Panc1 (cell line): ENCODE data around the gene CNGA4. TPM values are rescaled to one million over a fixed set of nuclear protein-coding genes. Genes with fewer than 3 reads are reported as not detected.

Experiments
- ATAC-seq: fragments of 200-7000 bp; cut with Tn5 transposase; 2 replicates; pipeline ENCODE4 v1.9.1; 2020; ENCODE audit warnings: mild to moderate bottlenecking, moderate library complexity
- BruUV-seq: library from RNA; stranded (reverse); fragments of 400-500 nt; replicated peaks from 2 replicates; lab custom pipeline; 2021; lab: Mats Ljungman, UMichigan
- CTCF ChIA-PET: fragments of 300-600 bp; sonication (Branson Sonifier 250); formaldehyde crosslinking; loops from one replicate; lab custom pipeline; 2022; ENCODE audit warnings: antibody characterized with exemption; lab: Charles Lee
- POLR2A ChIA-PET: fragments of 300-600 bp; sonication (Branson Sonifier 250); formaldehyde crosslinking; loops from one replicate; lab custom pipeline; 2022; ENCODE audit warnings: antibody characterized with exemption; lab: Charles Lee
- DNase-seq: peaks from one replicate; pipeline ENCODE4 v3.0.0-alpha.2; 2010; ENCODE audit warnings: low read depth, low spot score
- H3K27ac ChIP-seq: 2 replicates; pipeline ENCODE4 v1.5.1; 2011; ENCODE audit warnings: mild to moderate bottlenecking, low read length, inconsistent platforms
- H3K27me3 ChIP-seq: fragments of 200-500 bp; sonication (Bioruptor generic); 2 replicates; pipeline ENCODE4 v1.6.0; 2014; ENCODE audit warnings: low read length, inconsistent platforms; ENCODE audit not compliant: control insufficient read depth, insufficient read depth
- H3K36me3 ChIP-seq: fragments of 200-500 bp; sonication (Bioruptor generic); 2 replicates; pipeline ENCODE4 v1.5.1; 2014; ENCODE audit warnings: inconsistent platforms, mild to moderate bottlenecking, low read length, moderate library complexity; ENCODE audit not compliant: control insufficient read depth, insufficient read depth
- H3K4me1 ChIP-seq: 2 replicates; pipeline ENCODE4 v1.5.1; 2011; ENCODE audit warnings: inconsistent platforms, mild to moderate bottlenecking, low read length, moderate library complexity; ENCODE audit not compliant: control insufficient read depth, insufficient read depth
- H3K4me3 ChIP-seq, 2 experiments: 2 replicates each; pipeline ENCODE4 v1.5.1; 2011 to 2012; ENCODE audit warnings: low read depth in 2 of 2, low read length in 2 of 2, mild to moderate bottlenecking in 2 of 2, inconsistent platforms in 1 of 2, moderate library complexity in 1 of 2
- H3K9me3 ChIP-seq: fragments of 200-500 bp; sonication (Bioruptor generic); 2 replicates; pipeline ENCODE4 v1.5.1; 2014; ENCODE audit warnings: low read depth, mild to moderate bottlenecking, inconsistent platforms, low read length, moderate library complexity; ENCODE audit not compliant: control insufficient read depth, insufficient read depth
- CTCF ChIP-seq: fragments of 450-650 bp; IDR thresholded peaks from 2 replicates; pipeline ENCODE4 v1.5.1; 2017; ENCODE audit warnings: mild to moderate bottlenecking
- POLR2AphosphoS5 ChIP-seq: IDR thresholded peaks from 2 replicates; pipeline ENCODE4 v1.6.1; 2012; ENCODE audit warnings: mild to moderate bottlenecking, low read depth, low read length, moderate library complexity
- REST ChIP-seq, 2 experiments: IDR thresholded peaks; 2 replicates each; pipeline ENCODE4 v1.6.1; 2011 to 2012; ENCODE audit warnings: low read depth in 2 of 2, control low read depth in 1 of 2, low read length in 1 of 2, mild to moderate bottlenecking in 1 of 2, moderate library complexity in 1 of 2; ENCODE audit not compliant: insufficient read depth in 1 of 2
- SIN3A ChIP-seq: IDR thresholded peaks from 2 replicates; pipeline ENCODE4 v1.6.1; 2012; ENCODE audit warnings: low read depth, mild to moderate bottlenecking, low read length, moderate library complexity, borderline replicate concordance; ENCODE audit not compliant: insufficient read depth
- TCF7L2 ChIP-seq: IDR thresholded peaks from 2 replicates; pipeline ENCODE4 v1.6.1; 2011; ENCODE audit warnings: mild to moderate bottlenecking, low read depth, low read length, inconsistent platforms
- in situ Hi-C: cut with HindIII; loops from 2 replicates; pipeline ENCODE4 v1.10.0; 2016; ENCODE audit warnings: low sequenced_read_pairs, low pct_unique_long_range_greater_than_20kb
- intact Hi-C: fragments of 100-400 bp; cut with micrococcal nuclease; formaldehyde crosslinking; loops from one replicate; pipeline ENCODE4 v1.10.0; 2022; ENCODE audit not compliant: unreplicated experiment
- total RNA-seq: library from RNA; stranded (reverse); gene quantifications from one replicate; pipeline ENCODE4 v1.2.1, GENCODE V29; 2021; ENCODE audit not compliant: unreplicated experiment

The CNGA4 gene
- total RNA-seq, 1 experiment from 2014 or later = 0.62 TPM

GRCh38 chr11:6237266-6237665 is 1.6 kb upstream of the CNGA4 start:
- no peak overlapping the region for H3K4me3 ChIP-seq
- ChIA-PET CTCF (interaction anchor here (1.0 to 1.1 kb wide), 2 partner anchors 58 to 126 kb away, joined by 4 read pairs; no protein-coding TSS in a partner anchor), POLR2A (no interaction called here)
- ATAC-seq = no peak
- H3K36me3 ChIP-seq = no peaks in the 10 kb centered on the region; the same call in 1 of the 2 replicates
- DNase-seq = no peak
- H3K9me3 ChIP-seq = no peaks in the 10 kb centered on the region
- in situ Hi-C loops (no loop called here), intact Hi-C loops (no loop called here)
- no TSS peak for BruUV-seq
- no peak overlapping the region for H3K27ac ChIP-seq
- H3K27me3 ChIP-seq = peaks cover 3% of the 10 kb centered on the region; the same call in 1 of the 2 replicates
- TF ChIP-seq CTCF (no peak), REST (IDR thresholded peaks at IDR 0.05; ENCODE audit: insufficient read depth in 1 of 2, low read depth in 2 of 2, low read length in 1 of 2) (no peak), SIN3A (no peak), POLR2AphosphoS5 (no peak), TCF7L2 (no peak)
- peaks cover 11% of the 10 kb centered on the region for H3K4me1 ChIP-seq

GRCh38 chr11:6237761-6238302 is 1.1 kb upstream of the CNGA4 start:
- TF ChIP-seq POLR2AphosphoS5 (no peak), REST (IDR thresholded peaks at IDR 0.05; ENCODE audit: insufficient read depth in 1 of 2, low read depth in 2 of 2, low read length in 1 of 2) (no peak), TCF7L2 (no peak), CTCF (no peak), SIN3A (no peak)
- POLR2A ChIA-PET = no interaction called here
- no peak overlapping the region for H3K27ac ChIP-seq
- no peaks in the 10 kb centered on the region for H3K9me3 ChIP-seq
- H3K4me1 ChIP-seq = peaks cover 11% of the 10 kb centered on the region
- peaks cover 3% of the 10 kb centered on the region; the same call in 1 of the 2 replicates for H3K27me3 ChIP-seq
- H3K4me3 ChIP-seq = no peak overlapping the region
- ATAC-seq (no peak), DNase-seq (no peak)
- intact Hi-C loops (no loop called here), in situ Hi-C loops (no loop called here)
- no TSS peak for BruUV-seq
- CTCF ChIA-PET = interaction anchor here (1.0 to 1.4 kb wide), 3 partner anchors 13 to 126 kb away, joined by 4 to 5 read pairs (median 4); no protein-coding TSS in a partner anchor
- H3K36me3 ChIP-seq = no peaks in the 10 kb centered on the region; the same call in 1 of the 2 replicates
